ENCODE results near the gene ACOX3. TPM values are rescaled to one million over a fixed set of nuclear protein-coding genes. Genes with fewer than 3 reads are reported as not detected.
"Not testable (repeated sequence)": the region's sequence is repeated elsewhere in the genome, so short reads cannot be mapped to it uniquely, and the experiment has no call there.

ACOX3 gene
- total and polyA plus RNA-seq, 2 of the 8 experiments (the other 6 are each of a cell fraction or from before 2014, with no cell fraction given) = 2.5 to 9.9 TPM

DNA sequence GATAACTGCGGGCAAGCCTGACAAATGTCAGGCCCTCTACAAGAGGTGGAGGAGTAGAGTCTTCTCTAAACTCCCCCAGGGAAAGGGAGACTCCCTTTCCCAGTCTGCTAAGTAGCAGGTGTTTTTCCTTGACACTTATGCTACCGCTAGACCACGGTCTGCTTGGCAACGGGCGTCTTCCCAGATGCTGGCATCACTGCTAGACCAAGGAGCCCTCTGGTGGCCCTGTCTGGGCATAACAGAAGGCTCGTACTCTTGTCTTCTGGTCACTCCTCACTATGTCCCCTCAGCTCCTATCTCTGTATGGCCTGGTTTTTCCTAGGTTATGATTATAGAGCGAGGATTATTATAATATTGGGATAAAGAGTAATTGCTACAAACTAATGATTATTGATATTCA, 33.6 kb downstream of the ACOX3 start:
- H3K27ac ChIP-seq (ENCODE audit: low read depth, low read length); H3K23ac ChIP-seq (ENCODE audit: insufficient read length); H3K4ac ChIP-seq (replicated peaks; ENCODE audit: insufficient read length, low read depth, low read length); H4K5ac ChIP-seq (ENCODE audit: insufficient read length, low read depth, low read length); H3K27me3 ChIP-seq (replicated peaks in 1 of 4; ENCODE audit: control insufficient read depth in 3 of 4, extremely low read depth in 1 of 4, insufficient read depth in 3 of 4, low read length in 3 of 4); H2AK5ac ChIP-seq (ENCODE audit: low read depth, low read length); H3K79me2 ChIP-seq (ENCODE audit: control insufficient read depth in 1 of 2, insufficient read depth in 2 of 2, low read length in 2 of 2); H3K4me3 ChIP-seq (ENCODE audit: extremely low read depth in 1 of 4, insufficient read depth in 2 of 4, low read depth in 3 of 4, low read length in 4 of 4); H3K36me3 ChIP-seq (ENCODE audit: control insufficient read depth in 2 of 4, insufficient read depth in 4 of 4, low read length in 3 of 4); H3K79me1 ChIP-seq (ENCODE audit: low read depth, low read length); POLR2A ChIA-PET (ENCODE audit: partially characterized antibody); FAIRE-seq; H4K8ac ChIP-seq (ENCODE audit: extremely low read depth, insufficient read depth, low read length); H2BK15ac ChIP-seq (ENCODE audit: low read length); H3K23me2 ChIP-seq (ENCODE audit: low read depth, low read length); H4K20me1 ChIP-seq (replicated peaks in 1 of 2; ENCODE audit: control insufficient read depth in 1 of 2, insufficient read depth in 2 of 2, low read length in 2 of 2); H2BK5ac ChIP-seq (ENCODE audit: low read depth, low read length); H2AFZ ChIP-seq (ENCODE audit: low read length); H3K18ac ChIP-seq (ENCODE audit: extremely low read depth, low read length); H3K56ac ChIP-seq (replicated peaks; ENCODE audit: insufficient read length, low read depth, low read length); H2BK120ac ChIP-seq (replicated peaks; ENCODE audit: low read depth, low read length); H3K9me3 ChIP-seq (ENCODE audit: insufficient read depth in 2 of 2, low read depth in 1 of 2, low read length in 1 of 2); H2BK20ac ChIP-seq (ENCODE audit: low read length); H4K91ac ChIP-seq (replicated peaks; ENCODE audit: insufficient read length, low read length); H3K4me1 ChIP-seq (replicated peaks in 1 of 4; ENCODE audit: control insufficient read depth in 3 of 4, insufficient read depth in 4 of 4, low read length in 3 of 4); H3K9ac ChIP-seq (replicated peaks in 1 of 4; ENCODE audit: extremely low read depth in 1 of 4, low read depth in 3 of 4, low read length in 3 of 4); H3K14ac ChIP-seq (ENCODE audit: insufficient read length); H2BK12ac ChIP-seq (ENCODE audit: low read depth, low read length); H3K4me2 ChIP-seq (ENCODE audit: insufficient read depth in 1 of 2, low read depth in 2 of 2, low read length in 2 of 2): not testable (repeated sequence)
- CTCF ChIA-PET (ENCODE audit: partially characterized antibody) = interaction anchor here (0.9 to 6.5 kb wide), 18 partner anchors 8 to 286 kb away, joined by 3 to 74 read pairs (median 6); partner anchors contain the start of gene HTRA3
- WGBS, 2 experiments (ENCODE audit: extremely low coverage in 1 of 2, insufficient coverage in 1 of 2, insufficient read length in 1 of 2, insufficient replicate concordance in 2 of 2, low coverage in 1 of 2, low lambda C conversion rate in 2 of 2, missing lambda C conversion rate in 1 of 2) = 88% methylated on average over 7 of the region's 7 CpGs; no CpG with 5 or more reads in 1 of the 2 experiments
- TF ChIP-seq, protein P1, sequence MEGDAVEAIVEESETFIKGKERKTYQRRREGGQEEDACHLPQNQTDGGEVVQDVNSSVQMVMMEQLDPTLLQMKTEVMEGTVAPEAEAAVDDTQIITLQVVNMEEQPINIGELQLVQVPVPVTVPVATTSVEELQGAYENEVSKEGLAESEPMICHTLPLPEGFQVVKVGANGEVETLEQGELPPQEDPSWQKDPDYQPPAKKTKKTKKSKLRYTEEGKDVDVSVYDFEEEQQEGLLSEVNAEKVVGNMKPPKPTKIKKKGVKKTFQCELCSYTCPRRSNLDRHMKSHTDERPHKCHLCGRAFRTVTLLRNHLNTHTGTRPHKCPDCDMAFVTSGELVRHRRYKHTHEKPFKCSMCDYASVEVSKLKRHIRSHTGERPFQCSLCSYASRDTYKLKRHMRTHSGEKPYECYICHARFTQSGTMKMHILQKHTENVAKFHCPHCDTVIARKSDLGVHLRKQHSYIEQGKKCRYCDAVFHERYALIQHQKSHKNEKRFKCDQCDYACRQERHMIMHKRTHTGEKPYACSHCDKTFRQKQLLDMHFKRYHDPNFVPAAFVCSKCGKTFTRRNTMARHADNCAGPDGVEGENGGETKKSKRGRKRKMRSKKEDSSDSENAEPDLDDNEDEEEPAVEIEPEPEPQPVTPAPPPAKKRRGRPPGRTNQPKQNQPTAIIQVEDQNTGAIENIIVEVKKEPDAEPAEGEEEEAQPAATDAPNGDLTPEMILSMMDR (IDR thresholded peaks at IDR 0.05; ENCODE audit: control extremely low read depth in 1 of 3, insufficient read depth in 1 of 3, low read depth in 1 of 3, low read length in 3 of 3) = peak in 2 of 3 experiments; percentile 36 to 55; a peak in 2 of 4 replicates
- TF ChIP-seq RAD21 (IDR thresholded peaks at IDR 0.05 in 1 of 2, conservative IDR thresholded peaks at IDR 0.05 in 1 of 2; ENCODE audit: low read depth in 2 of 2, low read length in 2 of 2) = peak; percentile 51 to 55
- peak in 1 of 2 experiments; percentile 81 for DNase-seq (ENCODE audit: low read depth in 1 of 2, low spot score in 2 of 2)
